Glutamatergic neuron (in vitro differentiated cells): Measurements from ENCODE around the gene RAD23B. TPM values are rescaled to one million over a fixed set of nuclear protein-coding genes. Genes with fewer than 3 reads are reported as not detected.

Source experiments
- DNase-seq: peaks from one replicate; pipeline ENCODE4 v3.0.0; 2022
- H3K27ac Mint-ChIP-seq: one replicate; pipeline ENCODE4 v1.8.0; 2020; ENCODE audit warnings: mild to moderate bottlenecking, mixed read lengths, inconsistent platforms; ENCODE audit not compliant: unreplicated experiment
- H3K27me3 Mint-ChIP-seq: one replicate; pipeline ENCODE4 v1.8.0; 2020; ENCODE audit warnings: mild to moderate bottlenecking, moderate library complexity, mixed read lengths, inconsistent platforms; ENCODE audit not compliant: unreplicated experiment
- H3K36me3 Mint-ChIP-seq: one replicate; pipeline ENCODE4 v1.8.0; 2020; ENCODE audit warnings: mild to moderate bottlenecking, mixed read lengths, inconsistent platforms; ENCODE audit not compliant: unreplicated experiment
- H3K4me1 Mint-ChIP-seq: one replicate; pipeline ENCODE4 v1.8.0; 2020; ENCODE audit warnings: mild to moderate bottlenecking, low read depth, mixed read lengths, inconsistent platforms; ENCODE audit not compliant: unreplicated experiment
- H3K4me3 Mint-ChIP-seq: one replicate; pipeline ENCODE4 v1.8.0; 2020; ENCODE audit warnings: mild to moderate bottlenecking, mixed read lengths, inconsistent platforms; ENCODE audit not compliant: unreplicated experiment
- H3K9me3 Mint-ChIP-seq: one replicate; pipeline ENCODE4 v1.8.0; 2020; ENCODE audit warnings: mild to moderate bottlenecking, moderate library complexity, mixed read lengths, inconsistent platforms; ENCODE audit not compliant: unreplicated experiment
- total RNA-seq: library from RNA; stranded (reverse); fragmentation: NEBNext Ultra II Directional; extraction: Animal tissue kit (Norgen Biotek cat#: 25700); gene quantifications from one replicate; pipeline ENCODE4 v1.2.1, GENCODE V29; 2021; ENCODE audit not compliant: unreplicated experiment
- TF ChIP-seq, protein P1 (sequence below): fragments of 200-600 bp; sonication (generic); IDR thresholded peaks from one replicate; pipeline ENCODE4 v1.5.0; 2021; ENCODE audit not compliant: partially characterized antibody, unreplicated experiment

The RAD23B gene
- total RNA-seq, 1 donor from 2014 or later, result 145 TPM

DNA sequence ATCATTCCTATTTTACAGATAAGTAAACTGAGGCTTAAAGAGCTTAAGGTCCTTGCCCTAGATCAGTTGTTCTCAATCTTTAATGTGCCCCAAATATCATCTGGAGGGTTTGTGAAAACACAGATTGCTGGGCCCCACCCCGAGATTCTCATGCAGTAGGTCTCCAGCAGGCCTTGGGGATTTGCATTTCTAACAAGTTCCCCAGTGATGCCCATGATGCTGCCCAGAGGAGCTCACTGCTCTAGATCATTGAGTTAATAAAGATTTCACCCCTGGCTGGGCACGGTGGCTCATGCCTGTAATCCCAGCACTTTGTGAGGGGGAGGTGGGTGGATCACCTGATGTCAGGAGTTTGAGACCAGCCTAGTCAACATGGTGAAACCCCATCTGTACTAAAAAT, 42.8 kb upstream of the RAD23B start:
- H3K27me3 Mint-ChIP-seq, result no peaks in the 10 kb centered on the region
- H3K9me3 Mint-ChIP-seq, result no peaks in the 10 kb centered on the region
- no peak overlapping the region for H3K4me3 Mint-ChIP-seq
- DNase-seq, result no peak
- H3K36me3 Mint-ChIP-seq, result no peaks in the 10 kb centered on the region
- no peak overlapping the region for H3K27ac Mint-ChIP-seq
- TF ChIP-seq, protein P1, sequence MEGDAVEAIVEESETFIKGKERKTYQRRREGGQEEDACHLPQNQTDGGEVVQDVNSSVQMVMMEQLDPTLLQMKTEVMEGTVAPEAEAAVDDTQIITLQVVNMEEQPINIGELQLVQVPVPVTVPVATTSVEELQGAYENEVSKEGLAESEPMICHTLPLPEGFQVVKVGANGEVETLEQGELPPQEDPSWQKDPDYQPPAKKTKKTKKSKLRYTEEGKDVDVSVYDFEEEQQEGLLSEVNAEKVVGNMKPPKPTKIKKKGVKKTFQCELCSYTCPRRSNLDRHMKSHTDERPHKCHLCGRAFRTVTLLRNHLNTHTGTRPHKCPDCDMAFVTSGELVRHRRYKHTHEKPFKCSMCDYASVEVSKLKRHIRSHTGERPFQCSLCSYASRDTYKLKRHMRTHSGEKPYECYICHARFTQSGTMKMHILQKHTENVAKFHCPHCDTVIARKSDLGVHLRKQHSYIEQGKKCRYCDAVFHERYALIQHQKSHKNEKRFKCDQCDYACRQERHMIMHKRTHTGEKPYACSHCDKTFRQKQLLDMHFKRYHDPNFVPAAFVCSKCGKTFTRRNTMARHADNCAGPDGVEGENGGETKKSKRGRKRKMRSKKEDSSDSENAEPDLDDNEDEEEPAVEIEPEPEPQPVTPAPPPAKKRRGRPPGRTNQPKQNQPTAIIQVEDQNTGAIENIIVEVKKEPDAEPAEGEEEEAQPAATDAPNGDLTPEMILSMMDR, result no peak
- H3K4me1 Mint-ChIP-seq, result peaks cover 7% of the 10 kb centered on the region

DNA sequence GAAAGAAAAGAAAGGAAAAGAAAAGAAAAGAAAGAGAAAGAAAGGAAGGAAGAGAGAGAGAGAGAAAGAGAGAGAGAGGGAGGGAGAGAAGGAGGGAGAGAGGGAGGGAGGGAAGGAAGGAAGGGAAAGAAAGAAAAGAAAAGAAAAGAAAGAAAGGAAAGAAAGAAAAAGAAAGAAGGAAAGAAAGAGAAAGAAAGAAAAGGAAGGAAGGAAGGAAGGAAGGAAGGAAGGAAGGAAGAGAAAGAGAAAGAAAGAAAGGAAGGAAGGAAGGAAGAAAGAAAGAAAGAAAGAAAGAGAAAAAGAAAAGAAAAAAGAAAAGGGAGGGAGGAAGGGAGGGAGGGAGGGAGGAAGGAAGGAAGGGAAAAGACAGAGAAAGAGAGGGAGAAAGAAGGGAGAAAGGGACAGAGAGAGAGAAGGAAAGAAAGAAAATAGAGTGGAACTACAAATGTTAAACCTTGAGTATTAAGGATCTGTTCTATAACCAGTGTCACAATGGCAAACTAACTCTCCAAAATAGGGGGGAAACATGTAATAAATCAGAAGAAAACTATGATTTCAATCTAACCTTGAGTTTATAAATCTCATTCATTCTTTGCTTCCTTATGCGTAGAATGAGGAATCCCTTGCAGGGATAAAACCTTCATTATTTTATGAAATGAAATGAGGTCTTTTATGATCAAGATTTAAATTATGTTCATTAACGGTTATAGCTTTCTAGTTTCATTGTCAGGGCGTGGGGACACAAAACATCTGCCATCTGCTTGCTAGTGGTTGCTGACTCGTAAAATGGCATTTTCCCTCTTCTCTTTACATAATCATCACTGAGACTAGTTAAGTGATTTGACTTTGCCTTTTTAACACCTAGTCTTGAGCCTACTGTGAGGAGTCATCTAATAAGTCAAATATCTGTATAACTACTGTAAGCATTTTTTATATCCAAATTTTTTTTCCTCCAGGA, 40.7 kb upstream of the RAD23B start:
- no peaks in the 10 kb centered on the region for H3K36me3 Mint-ChIP-seq
- no peaks in the 10 kb centered on the region for H3K27me3 Mint-ChIP-seq
- TF ChIP-seq, protein P1, result no peak
- no peak for DNase-seq
- no peak overlapping the region for H3K4me3 Mint-ChIP-seq
- peaks cover 7% of the 10 kb centered on the region for H3K4me1 Mint-ChIP-seq
- no peak overlapping the region for H3K27ac Mint-ChIP-seq
- H3K9me3 Mint-ChIP-seq, result peaks cover 2% of the 10 kb centered on the region

DNA sequence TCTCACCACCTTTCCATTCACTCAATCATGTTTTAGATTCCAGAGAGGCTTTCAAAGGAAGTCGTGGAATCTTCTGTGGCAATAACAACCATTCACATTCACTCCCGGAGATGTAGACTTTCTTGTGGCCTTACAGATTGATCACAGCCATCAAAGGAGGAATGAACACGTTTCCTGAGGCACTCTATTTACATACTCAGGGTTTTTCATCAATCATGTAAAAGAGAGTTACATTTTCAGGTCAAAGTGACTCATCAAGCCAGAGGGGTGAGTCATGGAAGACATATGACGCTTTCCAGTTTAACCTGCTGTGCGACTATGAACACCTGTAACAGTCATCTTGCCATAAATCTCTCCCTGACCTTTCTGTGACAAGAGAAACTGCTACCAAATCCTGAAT, 39.3 kb upstream of the RAD23B start:
- H3K4me1 Mint-ChIP-seq, result peaks cover 11% of the 10 kb centered on the region
- no peak overlapping the region for H3K4me3 Mint-ChIP-seq
- TF ChIP-seq, protein P1, result no peak
- H3K27ac Mint-ChIP-seq, result no peak overlapping the region
- no peaks in the 10 kb centered on the region for H3K27me3 Mint-ChIP-seq
- no peak for DNase-seq
- H3K36me3 Mint-ChIP-seq, result no peaks in the 10 kb centered on the region
- peaks cover 2% of the 10 kb centered on the region for H3K9me3 Mint-ChIP-seq

DNA sequence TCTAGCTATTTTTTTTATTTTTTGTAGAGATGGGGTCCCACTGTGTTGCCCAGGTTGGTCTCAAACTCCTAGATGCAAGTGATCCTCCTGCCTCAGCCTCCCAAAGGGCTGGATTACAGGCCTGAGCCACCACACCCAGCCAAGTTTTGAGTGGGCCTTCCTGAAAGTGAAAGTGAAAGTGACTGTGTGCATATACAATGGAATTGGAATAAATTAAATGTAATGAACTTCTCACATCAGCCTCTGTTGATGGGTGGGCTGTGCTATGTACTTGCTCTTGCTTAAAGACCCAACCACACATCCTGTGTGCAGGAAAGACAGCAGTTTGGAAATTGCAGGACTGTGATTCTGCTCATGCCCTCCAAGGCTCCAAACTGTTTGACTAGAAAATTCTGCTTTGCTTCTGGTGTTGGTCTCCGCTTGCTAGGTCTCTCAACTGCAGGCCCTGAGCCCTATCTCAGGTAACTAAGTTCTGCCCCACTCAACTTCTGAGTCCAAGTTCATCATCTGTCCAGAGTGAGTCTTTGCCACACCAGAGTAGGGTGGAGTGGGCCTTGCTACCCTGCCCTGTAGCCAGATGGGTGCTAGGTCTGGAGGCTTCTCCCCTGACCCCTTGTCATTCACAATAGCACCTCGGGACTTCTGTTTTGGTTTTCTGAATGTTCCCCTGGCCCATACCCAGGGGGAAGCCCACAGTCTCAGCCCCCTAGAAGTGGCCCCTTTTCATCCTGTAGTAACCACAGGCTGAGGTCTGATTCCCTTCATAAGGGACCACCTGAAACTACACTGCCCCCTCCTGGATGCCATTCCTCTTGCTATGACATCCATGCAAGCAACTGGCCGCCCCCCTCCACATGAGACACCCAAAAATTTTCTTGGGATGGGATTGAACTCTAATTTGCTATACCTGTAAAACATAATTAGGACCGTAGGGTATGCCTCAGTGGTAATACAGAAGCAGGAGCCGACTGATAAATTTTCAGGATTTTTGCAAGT, 36.5 kb upstream of the RAD23B start:
- Mint-ChIP-seq H3K27me3 (no peaks in the 10 kb centered on the region), H3K36me3 (no peaks in the 10 kb centered on the region), H3K4me1 (peaks cover 14% of the 10 kb centered on the region), H3K4me3 (no peak overlapping the region), H3K9me3 (peaks cover 2% of the 10 kb centered on the region), H3K27ac (no peak overlapping the region)
- TF ChIP-seq, protein P1, result no peak
- no peak for DNase-seq
